GM19240 (cell line): ENCODE measurements around the gene AHNAK2.
"Not testable (repeated sequence)": the region's sequence is repeated elsewhere in the genome, so short reads cannot be mapped to it uniquely, and the experiment has no call there.

Experiments used
- DNase-seq: peaks from one replicate; pipeline ENCODE4 v3.0.0; 2011; ENCODE audit warnings: low spot score; ENCODE audit not compliant: insufficient read length

Gene AHNAK2

DNA sequence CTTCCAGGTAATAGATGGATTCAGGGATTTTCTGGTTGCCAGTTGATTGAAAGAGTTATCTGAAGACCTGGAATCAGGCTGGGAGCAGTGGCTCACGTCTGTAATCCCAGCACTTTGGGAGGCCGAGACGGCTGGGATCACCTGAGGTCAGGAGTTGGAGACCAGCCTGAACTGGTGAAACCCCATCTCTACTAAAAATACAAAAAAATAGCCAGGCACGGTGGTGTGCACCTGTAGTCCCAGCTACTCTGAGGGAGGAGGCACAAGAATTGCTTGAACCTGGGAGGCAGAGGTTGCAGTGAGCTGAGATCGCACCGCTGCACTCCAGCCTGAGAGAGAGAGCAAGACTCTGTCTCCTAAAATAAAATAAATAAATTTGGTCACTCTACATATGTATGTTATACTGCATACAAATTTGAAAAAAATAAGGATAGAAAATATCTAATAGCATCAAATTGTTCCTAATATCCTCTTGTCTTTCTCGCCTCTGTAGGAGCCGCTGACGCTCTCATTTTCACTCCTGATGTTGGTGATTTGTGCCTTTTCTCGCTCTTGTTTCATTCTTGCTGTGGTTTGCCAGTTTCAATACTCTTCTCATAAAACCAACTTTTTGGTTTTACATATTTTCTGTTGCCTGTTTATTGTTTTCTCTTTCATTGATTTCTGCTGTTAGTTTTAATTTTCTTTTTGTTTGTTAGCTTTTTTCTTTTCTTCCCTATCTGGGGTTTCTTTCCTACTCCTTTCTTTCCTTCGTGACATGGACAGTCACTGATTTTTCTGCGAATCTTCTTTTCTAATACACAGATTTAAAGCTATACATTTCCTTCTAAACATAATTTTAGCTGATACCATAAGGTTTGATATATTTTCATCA, 77.3 kb downstream of the AHNAK2 start:
- DNase-seq: no peak

DNA sequence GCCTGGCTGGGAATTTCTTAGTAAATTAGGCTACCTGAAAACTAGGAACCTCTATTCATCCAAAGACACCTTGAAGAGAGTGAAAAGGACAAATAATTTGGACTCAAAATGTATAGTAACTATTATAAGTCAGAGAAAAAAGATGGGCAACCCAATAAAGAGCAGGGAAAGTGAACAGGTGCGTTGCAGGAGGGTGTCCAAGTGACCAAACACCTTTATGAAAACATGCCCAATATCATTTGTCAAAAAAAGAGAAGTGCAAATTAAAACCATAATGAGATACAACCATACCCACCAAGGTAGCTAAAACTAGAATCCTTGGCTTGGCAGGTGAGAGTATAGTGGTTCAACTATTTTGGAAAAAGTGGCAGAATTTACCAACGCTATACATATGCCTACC, 78.4 kb downstream of the AHNAK2 start:
- DNase-seq: no peak

DNA sequence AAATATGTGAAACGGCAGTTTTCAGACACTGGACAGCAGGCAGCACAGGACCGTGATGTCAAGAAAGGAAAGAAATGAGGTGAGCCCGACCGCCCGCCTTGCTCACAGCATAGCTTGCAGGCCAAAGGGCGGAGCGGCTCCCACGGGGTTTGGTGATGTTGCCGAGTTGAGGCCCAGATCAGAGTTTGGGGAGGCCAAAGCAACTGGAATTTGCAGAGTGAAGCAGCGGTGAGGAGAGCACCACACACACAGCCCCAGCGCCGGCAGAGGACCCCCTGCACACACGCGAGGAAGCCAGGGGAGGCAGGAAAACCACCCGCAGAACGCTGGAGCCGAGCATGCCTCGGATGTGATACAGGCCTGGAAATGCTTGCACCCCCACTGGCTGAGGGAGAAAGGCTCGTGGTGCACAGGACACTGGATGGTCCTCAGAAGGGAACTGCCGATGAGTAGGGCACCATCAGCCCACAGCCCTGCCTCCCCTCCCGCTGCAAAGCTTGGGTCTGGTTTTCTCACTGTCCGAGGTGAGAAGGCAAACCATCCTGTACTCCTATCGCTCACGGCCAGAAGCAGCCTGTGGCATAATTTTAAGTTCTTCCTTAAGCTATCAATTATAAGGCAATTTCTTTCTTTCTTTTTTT, 79.2 kb downstream of the AHNAK2 start:
- no peak for DNase-seq

DNA sequence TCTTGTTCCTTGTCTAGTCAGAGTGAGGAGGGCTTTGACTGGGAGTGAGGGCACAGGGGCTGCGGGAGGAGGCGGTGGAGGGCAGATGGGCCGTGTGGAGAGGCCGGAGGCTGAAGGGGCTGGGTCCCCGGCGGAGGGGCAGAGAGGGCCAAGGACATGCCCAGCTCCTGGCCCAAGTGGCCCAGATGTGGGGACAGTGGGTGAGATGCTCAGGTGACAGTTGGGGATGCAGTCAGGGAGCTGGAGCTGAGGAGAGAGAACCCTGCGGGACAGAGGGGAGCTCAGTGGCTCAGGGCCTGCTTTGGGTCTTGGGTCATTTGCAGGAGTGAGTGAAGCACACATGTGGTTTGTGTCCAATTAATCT, 80.0 kb downstream of the AHNAK2 start:
- no peak for DNase-seq

DNA sequence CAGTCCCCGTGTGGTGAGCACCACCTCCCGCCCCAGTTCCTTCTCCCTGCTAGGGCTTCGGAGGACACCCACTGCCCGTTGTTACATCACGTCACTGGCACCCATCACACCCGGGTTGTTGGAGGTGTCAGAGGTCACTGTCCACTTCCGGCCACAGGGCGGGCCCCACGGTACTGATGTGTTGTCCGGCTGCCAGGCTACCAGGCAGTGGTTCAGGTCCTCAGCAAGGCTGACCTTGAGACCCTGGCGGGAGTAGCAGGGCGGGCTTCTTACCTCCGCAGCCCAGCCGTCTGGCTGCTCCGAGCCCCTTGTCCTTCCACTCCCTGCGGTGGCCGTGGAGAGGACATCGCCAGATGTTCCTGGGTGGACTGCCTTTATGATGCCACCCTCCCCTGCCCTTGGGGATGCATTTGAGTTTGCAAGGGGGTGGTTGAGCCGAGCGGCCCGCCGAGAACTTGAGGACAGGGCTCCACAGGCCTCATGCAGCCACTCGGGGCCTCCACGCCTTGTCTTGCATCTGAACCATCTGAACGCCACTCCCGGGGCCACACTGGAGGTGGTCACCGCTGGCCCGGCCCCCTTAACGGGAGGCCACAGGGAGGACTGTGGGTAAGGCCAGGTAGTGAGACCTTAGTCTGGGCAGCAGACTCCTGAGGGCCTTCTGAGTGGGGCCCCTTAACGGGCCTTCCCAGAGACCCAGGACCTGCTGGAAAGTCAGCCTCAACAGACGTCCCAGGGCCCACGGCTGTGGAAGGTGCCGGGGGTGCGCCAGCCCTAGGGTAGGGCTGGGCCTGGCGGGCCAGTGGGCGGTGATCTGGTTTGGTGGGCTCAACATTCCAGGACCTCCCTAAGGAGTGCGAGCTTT, 80.6 kb downstream of the AHNAK2 start:
- no peak for DNase-seq

DNA sequence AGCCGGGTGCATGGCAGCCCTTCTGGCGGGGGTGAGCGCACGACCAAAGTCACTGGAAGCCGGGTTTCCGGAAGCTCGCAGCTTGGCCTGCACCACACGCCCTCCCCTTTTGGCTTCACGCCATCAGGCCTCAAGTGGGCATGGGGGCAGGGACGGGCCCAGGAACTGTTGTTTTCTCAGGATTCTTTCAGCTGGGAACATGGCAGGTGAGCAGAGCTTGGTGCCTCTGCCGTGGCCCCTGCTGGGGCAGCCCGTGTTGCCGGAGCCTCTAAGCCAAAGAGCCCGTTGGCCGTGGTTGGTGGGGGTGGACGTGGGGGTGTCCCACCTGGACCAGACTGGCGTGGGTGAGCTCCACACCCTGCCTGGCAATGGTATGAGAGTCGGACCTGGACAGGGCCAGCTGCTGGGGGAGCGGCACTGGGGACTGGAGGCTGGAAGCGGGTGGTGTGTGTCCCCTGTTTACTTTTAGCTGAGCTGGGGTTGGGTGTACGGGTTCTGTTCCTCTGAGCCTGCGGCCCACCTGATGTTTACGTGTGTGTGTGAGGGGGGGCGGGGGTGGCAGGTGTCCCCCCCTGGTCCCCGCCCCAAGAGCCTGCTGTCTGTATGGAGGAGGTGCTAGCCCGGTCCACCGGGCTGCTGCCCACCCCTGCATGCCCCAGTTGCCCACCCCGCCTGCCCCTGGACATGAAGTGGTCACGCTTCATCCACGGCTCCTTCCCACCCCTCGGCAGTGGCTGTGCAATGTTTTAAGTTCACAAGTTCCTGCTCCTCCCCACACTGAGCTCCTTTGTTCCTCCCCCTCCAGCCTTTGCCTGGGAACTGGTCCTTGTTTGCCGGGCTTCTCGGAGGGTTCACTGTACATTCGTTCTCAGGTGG, 82.2 kb downstream of the AHNAK2 start:
- no peak for DNase-seq

DNA sequence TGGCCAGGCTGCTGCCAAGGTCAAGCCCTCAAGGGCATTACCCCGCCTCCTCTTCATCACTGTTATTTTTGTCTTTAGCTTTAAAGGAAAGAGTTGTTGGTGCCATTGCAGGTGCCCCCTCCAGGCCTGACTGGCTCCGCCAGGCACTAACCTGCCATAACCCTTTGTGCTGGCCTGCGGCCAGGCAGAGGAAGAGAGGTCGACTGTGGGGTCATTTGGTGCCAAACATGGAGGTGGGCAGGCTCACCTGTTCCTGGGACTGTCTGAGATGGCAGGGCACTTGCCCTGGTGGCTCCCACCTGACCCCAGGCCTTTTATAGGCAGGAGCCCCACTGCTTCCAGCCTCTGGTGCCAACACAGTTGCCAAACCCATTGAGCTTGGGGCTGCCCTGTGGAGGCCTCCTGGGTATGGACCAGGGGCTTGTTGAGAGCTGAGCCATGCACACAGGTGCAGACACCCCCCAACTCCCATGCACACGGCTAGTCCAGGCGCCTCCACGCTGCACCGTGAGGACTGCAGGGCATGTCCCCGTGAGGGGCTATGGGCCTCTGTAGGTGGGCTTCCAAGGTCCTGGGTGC, 82.9 kb downstream of the AHNAK2 start:
- DNase-seq: no peak

DNA sequence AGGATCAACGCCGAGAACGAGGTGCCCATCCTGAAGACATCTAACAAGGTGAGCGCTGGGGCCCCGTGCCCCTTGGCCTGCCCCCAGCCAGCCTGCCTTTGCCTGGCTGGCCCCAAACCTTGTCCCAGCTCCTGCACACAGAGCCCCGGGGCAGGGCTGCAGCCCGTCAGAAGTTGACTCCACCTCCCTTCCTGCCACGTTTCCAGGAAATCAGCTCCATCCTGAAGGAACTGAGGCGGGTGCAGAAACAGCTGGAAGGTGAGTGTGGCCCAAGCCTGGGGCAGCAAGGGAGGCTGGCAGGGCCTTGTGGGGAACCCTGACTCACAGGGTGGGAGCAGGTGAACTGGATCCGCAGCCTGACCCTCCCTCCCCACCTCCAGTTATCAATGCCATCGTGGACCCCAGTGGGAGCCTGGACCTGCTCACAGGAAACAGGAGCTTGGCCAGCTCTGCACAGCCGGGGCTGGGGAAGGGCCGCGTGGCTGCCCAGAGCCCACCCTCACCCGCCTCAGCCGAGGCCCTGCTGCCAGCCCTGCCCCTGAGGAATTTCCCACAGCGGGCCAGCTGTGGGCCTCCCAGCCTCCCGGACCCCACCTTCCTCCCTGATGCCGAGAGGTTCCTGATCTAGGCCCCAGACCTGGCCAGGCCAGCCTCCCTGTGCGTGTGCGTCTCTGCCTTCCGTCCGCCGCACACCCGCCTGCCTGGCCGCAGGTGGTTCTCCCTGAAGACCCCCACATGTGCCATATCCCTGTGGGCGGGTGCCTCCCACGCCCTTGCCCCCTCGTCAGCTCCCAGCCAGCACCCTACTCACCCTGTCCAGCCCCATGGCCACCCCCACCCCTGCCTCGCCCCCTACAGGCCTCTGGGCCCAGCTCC, 83.6 kb downstream of the AHNAK2 start:
- no peak for DNase-seq

DNA sequence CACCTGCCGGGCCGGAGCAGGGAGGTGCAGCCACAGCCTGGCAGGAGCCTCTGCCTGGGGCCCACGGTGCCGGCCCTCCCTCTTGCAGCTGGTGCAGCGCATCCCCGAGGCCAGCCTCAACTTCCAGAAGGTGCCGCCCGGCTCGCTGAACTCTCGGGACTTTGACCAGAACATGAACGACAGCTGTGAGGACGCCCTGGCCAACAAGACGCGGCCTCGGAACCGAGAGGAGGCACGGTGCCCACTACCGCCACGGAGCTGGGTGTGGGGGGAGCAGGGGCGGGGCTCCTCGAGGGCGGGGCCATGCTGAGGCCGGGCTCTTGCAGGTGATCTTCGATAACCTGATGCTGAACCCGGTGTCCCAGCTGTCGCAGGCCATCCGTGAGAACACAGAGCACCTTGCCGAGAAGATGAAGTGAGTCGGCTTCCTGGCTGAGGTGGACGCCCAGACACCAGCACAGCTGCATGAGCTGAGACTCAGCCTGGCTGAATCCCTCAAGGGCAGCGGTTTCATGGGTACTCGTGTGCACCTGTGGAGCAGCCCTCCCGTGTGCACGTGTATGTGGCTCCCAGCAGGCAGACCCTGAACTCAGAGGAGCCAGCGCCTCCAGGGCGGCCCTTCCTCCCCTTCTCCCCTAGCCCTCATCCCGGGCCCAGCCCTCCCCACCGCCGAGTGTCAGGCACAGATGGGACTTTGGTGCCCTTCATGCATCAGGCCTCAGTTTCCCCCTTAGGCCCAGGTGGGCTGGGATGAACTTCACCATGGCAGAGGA, 84.6 kb downstream of the AHNAK2 start:
- no peak for DNase-seq

DNA sequence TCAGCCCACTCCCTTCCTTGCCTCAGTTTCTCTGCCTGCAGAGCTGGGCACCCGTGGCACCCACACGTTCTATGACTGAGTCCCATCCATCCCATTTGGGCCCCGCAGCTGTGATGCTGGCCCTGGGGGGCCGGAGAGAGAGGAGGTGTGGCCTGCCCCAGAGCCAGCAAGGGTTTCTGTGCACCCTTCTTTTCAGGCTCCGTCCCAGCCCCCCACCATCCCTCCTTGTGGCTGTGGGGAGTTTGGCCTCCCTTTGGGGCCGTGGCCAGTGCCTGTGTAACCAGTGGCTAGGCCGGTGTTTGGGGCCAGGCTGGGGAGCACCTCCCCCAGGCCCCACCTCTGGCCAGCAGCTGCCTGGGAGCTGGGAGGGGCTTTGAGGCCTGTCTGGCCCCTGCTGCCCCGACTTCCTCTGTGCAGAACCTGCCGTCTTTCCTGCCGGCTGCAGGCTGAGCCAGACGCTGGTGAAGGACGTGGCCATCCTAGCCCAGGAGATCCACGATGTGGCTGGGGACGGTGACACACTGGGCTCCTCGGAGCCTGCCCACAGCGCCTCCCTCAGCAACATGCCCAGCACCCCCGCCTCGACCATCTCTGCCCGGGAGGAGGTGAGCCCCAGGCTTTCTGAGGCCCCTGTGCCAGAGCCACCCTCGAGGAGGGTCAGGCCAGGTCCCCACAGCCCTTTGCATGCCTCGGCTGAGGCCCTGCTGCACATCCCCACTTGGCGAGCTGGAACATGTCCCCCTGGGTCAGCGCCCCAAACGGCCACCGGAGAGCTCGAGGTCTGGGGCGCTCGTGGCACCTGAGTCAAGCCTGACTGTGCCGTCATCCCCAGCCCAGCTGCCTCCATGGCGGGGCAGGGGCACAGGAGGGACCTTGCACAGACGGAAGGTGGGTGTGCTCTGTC, 85.4 kb downstream of the AHNAK2 start:
- DNase-seq: no peak

DNA sequence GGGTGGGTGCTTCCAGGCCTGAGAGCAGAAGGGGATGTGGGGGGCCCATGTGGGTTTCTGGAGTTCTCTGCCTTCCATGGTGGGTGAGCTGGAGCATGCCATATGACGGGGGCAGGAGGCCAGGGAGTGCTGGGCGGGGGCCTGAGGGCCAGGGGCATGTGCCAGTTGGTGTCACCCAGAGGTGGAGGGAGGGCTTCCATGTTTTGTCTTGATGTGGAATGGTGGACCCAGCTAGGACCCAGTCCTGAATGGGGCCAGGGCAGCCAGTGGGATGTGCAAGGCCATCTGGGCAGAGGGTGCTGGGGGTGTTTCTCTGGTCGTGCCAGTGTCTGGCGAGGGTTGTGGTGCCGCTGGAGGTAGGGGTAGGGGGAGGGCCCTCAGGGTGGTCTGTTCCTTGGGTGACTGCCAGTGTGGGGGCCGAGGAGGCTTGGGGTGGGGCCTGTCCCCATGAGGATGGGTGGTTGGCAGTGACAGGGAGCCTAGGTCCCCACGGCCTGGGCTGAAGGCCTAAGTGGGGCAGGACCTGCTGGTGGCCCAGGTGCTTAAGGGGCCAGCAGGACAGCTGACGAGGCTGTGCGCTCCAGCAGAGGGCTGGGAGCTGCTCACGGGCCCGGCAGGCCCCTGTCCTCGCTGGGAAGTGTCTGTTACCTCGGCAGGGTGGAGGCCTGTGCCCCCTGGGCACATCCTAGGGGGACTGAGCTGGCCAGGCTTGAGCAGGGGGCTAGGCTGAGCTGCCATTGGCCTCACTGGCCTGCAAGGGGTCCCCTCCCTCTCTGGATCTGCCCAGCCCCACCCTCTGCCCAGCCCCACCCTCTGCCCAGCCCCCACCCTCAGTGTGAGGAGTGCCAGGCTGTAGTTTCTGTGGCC, 86.3 kb downstream of the AHNAK2 start:
- DNase-seq: no peak

DNA sequence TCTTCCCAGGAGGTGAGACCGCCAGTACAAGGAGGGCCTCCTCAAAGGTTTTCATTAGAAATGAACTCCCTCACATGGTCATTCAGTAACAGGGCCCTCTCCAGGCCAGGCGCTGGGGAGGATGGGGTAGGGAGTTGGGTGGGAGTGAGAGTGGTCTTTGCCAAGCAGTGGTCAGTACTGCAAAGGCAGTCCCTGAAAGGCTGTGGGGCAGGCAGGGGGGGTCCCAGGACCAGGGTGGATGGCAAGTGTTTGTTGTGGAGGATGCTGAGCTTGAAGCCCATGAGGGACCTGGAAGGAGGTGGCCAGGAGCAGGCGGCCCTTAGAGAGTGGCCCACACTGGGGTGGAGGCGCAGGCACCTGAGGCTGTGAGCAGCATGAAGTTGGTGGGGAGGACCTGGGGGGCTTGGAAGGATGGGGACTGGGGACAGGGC, 87.0 kb downstream of the AHNAK2 start:
- no peak for DNase-seq

DNA sequence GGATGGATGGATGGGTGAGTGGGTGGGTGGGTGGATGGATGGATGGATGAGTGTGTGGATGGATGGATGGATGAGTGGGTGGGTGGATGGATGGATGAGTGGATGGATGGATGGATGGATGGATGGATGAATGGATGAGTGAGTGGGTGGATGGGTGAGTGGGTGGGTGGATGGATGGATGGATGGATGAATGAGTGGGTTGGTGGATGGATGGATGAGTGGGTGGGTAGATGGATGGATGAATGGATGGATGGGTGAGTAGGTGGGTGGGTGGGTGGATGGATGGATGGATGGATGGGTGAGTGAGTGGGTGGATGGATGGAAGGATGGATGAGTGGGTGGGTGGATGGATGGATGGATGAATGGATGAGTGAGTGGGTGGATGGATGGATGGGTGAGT, 87.9 kb downstream of the AHNAK2 start:
- DNase-seq: not testable (repeated sequence)

DNA sequence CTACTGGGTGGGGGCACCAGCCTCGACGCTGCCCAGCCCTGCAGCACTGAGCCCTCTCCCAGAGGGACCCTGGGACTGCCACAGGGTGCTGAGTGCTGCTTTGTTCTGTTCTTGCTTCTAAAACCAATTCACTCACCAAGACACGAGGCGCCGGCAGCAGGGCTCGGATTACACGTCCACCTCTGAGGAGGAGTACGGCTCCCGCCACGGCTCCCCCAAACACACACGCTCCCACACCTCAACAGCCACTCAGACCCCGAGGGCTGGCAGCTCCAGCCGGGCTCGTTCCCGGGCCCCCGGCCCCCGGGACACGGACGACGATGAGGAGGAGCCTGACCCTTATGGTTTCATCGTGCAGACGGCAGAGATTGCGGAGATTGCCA, 88.8 kb downstream of the AHNAK2 start:
- no peak for DNase-seq

DNA sequence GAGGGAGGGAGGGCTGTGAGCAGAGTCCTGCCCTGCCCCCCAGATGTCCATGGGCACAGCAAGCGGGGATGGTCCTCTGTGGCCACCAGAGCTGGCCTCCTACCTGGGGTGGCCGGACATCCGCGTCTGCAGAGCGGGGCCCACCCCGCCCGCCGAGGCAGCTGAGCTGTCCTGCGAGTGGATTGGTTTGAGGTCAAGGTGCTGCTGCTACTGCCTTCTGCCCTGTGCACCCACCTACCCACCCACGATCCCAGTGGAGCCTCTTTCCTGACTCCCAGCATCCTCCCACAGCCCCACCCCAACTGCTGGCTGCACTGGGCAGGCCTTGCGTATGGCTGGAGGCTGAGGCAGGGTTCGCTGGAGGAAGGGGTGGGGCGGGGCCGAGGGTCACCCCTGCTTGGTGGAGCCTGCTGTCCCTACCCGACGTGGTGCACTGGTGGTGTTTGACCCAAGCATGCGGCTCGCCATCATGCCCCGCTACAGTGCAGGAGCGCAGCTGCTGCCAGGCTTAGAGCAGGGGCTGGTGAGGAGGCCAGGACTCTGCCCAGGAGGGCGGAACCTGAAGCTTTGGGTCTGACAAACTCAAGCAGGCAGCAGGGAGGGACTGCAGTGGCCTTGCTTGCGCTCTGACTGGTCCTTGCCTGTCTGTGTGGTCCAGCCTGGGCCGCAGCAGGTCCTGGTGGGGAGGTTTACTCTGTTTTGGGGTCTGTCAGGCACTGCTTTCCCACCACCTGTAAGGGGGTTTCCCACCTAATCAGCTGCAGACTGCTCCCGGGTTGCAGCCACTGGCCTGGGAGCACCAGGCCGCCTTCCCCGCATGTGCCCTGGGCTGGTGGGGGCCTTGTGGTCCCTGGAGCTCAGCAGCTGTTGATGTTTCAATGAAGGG, 89.4 kb downstream of the AHNAK2 start:
- no peak for DNase-seq
